GM18951 (cell line): ENCODE data around the gene PLEKHG7.
"Not testable (repeated sequence)": the region's sequence is repeated elsewhere in the genome, so short reads cannot be mapped to it uniquely, and the experiment has no call there.

Experiments
- POLR2A ChIP-seq: IDR thresholded peaks from 4 replicates; pipeline ENCODE4 v1.6.1; 2011; ENCODE audit warnings: mild to moderate bottlenecking; ENCODE audit not compliant: insufficient read length, insufficient read depth; ENCODE audit errors: extremely low read depth
- in situ Hi-C: fragments of 300-500 bp; cut with MboI; formaldehyde crosslinking; loops from one replicate; pipeline ENCODE4 v1.12.0; 2022; ENCODE audit warnings: low sequenced_read_pairs, mixed read lengths, inconsistent platforms; ENCODE audit not compliant: unreplicated experiment

The PLEKHG7 gene

GRCh38 chr12:92702754-92703679 lies at the start of gene PLEKHG7:
TSS of gene PLEKHG7 (plus strand) at chr12:92702989. CDS start at chr12:92706632, 3,643 bp downstream.
- in situ Hi-C loops, result no loop called here
- TF ChIP-seq POLR2A, result peak; percentile 59

GRCh38 chr12:92654256-92654655 lies 48.5 kb upstream of the PLEKHG7 start:
- in situ Hi-C loops, result not testable (repeated sequence)

GRCh38 chr12:92654929-92655328 lies 47.9 kb upstream of the PLEKHG7 start:
- TF ChIP-seq POLR2A, result no peak
- in situ Hi-C loops, result no loop called here

- in situ Hi-C loops, result no loop called here
- no peak for TF ChIP-seq POLR2A
These were observed 45.9 kb upstream of the PLEKHG7 start for GRCh38 chr12:92656911-92657310.

GRCh38 chr12:92657770-92658169 lies 45.0 kb upstream of the PLEKHG7 start:
- TF ChIP-seq POLR2A, result no peak

GRCh38 chr12:92658611-92659010 lies 44.2 kb upstream of the PLEKHG7 start:
- in situ Hi-C loops, result no loop called here

More at GRCh38 chr12:92657770-92658169, 45.0 kb upstream of the PLEKHG7 start:
- in situ Hi-C loops, result no loop called here

GRCh38 chr12:92661269-92661668 lies 41.5 kb upstream of the PLEKHG7 start:
- in situ Hi-C loops, result no loop called here
- TF ChIP-seq POLR2A, result no peak

More at GRCh38 chr12:92658611-92659010, 44.2 kb upstream of the PLEKHG7 start:
- TF ChIP-seq POLR2A, result no peak

- in situ Hi-C loops, result no loop called here
- TF ChIP-seq POLR2A, result no peak
These were observed 37.3 kb upstream of the PLEKHG7 start for GRCh38 chr12:92665496-92665895.

- in situ Hi-C loops, result no loop called here
- TF ChIP-seq POLR2A, result no peak
These were observed 34.0 kb upstream of the PLEKHG7 start for GRCh38 chr12:92668739-92669138.

- in situ Hi-C loops, result not testable (repeated sequence)
These were observed 31.3 kb upstream of the PLEKHG7 start for GRCh38 chr12:92671524-92671923.

- in situ Hi-C loops, result no loop called here
- no peak for TF ChIP-seq POLR2A
These were observed 29.0 kb upstream of the PLEKHG7 start for GRCh38 chr12:92673756-92674155.

GRCh38 chr12:92674500-92674899 lies 28.3 kb upstream of the PLEKHG7 start:
- in situ Hi-C loops, result no loop called here
- no peak for TF ChIP-seq POLR2A

- no peak for TF ChIP-seq POLR2A
- in situ Hi-C loops, result no loop called here
These were observed 27.5 kb upstream of the PLEKHG7 start for GRCh38 chr12:92675092-92675865.

GRCh38 chr12:92676710-92677109 lies 26.1 kb upstream of the PLEKHG7 start:
- in situ Hi-C loops, result no loop called here
- no peak for TF ChIP-seq POLR2A

GRCh38 chr12:92690601-92691000 lies 12.2 kb upstream of the PLEKHG7 start:
- in situ Hi-C loops, result no loop called here

More at GRCh38 chr12:92690601-92691000, 12.2 kb upstream of the PLEKHG7 start:
- TF ChIP-seq POLR2A, result no peak
